Measurements from ENCODE around the gene GDPD5.

GDPD5 gene

DNA sequence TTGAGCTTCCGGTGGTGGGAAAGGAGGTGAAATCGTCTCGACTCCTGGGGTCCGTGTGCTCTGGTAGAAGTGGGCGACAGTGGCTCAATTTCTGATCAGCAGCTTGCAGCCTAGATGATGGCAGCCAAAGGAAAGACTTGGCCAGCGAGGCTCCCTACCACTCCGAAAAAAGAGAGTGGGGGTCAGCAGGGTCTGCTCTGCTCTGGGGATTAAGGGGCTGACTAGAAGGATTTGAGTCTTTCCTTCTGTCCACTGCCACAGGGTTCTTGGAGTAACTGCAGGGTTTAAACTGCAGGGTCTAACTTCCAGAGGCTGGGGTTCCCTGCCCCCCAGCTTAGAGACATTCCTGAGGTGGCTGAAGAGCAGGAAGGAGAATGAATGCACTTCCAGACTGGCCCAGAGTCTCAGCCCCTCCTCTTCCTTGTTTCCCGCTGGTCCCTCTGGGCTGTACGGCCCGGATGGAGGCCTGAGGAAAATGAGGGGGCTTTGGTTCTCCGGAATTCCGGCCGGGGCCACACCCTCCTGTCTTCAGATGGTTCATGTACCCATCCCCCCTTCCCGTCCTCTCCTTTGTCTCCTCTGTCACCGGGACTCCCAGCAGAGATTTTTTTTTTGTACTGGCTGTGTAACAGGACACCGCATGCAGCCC lies 37.2 kb upstream of the GDPD5 start:
- no peaks in the 10 kb centered on the region for H4K20me1 ChIP-seq (ENCODE audit: insufficient read depth)
- H3K4me1 ChIP-seq (ENCODE audit: low read depth, poor library complexity, severe bottlenecking) = peaks cover 8% of the 10 kb centered on the region

DNA sequence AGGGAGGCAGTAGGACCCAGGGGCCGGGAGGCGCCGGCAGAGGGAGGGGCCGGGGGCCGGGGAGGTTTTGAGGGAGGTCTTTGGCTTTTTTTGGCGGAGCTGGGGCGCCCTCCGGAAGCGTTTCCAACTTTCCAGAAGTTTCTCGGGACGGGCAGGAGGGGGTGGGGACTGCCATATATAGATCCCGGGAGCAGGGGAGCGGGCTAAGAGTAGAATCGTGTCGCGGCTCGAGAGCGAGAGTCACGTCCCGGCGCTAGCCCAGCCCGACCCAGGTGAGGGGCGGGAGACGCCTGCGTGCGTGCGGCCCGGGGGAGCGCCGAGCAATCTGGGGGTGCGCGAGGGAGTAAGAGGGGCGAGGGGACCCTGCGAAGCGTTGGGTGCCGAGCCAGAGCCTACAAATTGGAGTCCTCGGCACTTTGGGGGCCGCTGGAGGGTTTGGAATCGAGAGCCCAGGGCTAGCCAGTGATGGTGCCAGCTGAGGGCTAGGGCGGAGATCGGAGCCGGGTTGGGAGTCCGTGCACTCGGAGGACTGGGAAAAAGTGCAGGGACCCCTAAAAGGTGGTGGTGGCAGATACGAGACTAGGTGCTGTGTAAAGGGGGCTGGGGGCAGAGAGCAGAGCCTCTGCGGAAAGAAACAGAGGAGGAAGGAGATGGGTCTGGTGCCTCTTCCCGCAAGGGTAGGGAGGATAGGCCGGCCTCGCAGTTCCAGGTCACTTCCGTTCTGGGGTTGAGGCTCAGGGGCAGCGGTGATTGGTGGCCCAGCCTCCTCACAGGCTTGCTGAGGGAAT lies 36.5 kb upstream of the GDPD5 start, which contains the start of gene SERPINH1:
Gene SERPINH1, plus strand, starts transcription at position 206 of the 788 bp plus-strand sequence. CDS start 4,097 bp downstream, outside the sequence.
- peak within 1 kb of the TSS; percentile 55 for H3K4me3 ChIP-seq (IDR thresholded peaks at IDR 0.05; ENCODE audit: insufficient read depth, low read depth, low read length)
- peaks cover 8% of the 10 kb centered on the region for H3K4me1 ChIP-seq (ENCODE audit: low read depth, poor library complexity, severe bottlenecking)
- H4K20me1 ChIP-seq (ENCODE audit: insufficient read depth) = no peaks in the 10 kb centered on the region
- peak within 1 kb of the TSS; percentile 69 for H3K9ac ChIP-seq
- no peaks in the 10 kb centered on the region for H3K27me3 ChIP-seq (ENCODE audit: insufficient read depth, low read depth)
- H3K27ac ChIP-seq = peak within 1 kb of the TSS; percentile 27
- peak within 1 kb of the TSS; percentile 68 for H3K4me2 ChIP-seq
- TF ChIP-seq, protein P1, sequence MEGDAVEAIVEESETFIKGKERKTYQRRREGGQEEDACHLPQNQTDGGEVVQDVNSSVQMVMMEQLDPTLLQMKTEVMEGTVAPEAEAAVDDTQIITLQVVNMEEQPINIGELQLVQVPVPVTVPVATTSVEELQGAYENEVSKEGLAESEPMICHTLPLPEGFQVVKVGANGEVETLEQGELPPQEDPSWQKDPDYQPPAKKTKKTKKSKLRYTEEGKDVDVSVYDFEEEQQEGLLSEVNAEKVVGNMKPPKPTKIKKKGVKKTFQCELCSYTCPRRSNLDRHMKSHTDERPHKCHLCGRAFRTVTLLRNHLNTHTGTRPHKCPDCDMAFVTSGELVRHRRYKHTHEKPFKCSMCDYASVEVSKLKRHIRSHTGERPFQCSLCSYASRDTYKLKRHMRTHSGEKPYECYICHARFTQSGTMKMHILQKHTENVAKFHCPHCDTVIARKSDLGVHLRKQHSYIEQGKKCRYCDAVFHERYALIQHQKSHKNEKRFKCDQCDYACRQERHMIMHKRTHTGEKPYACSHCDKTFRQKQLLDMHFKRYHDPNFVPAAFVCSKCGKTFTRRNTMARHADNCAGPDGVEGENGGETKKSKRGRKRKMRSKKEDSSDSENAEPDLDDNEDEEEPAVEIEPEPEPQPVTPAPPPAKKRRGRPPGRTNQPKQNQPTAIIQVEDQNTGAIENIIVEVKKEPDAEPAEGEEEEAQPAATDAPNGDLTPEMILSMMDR (conservative IDR thresholded peaks at IDR 0.05; ENCODE audit: low read depth, low read length) = no peak
- H2AFZ ChIP-seq (ENCODE audit: low read depth) = peak within 1 kb of the TSS; percentile 92
- H3K79me2 ChIP-seq (ENCODE audit: insufficient read depth, low read depth) = peaks cover 6% of the 10 kb centered on the region
- H3K36me3 ChIP-seq (ENCODE audit: insufficient read depth) = no peaks in the 10 kb centered on the region

More for the DNA sequence above, 37.2 kb upstream of the GDPD5 start:
- Histone ChIP-seq H3K36me3 (ENCODE audit: insufficient read depth) (no peaks in the 10 kb centered on the region), H3K4me2 (peak overlapping the region; percentile 68), H3K27ac (peak overlapping the region; percentile 10), H3K79me2 (ENCODE audit: insufficient read depth, low read depth) (peaks cover 6% of the 10 kb centered on the region), H3K4me3 (IDR thresholded peaks at IDR 0.05; ENCODE audit: insufficient read depth, low read depth, low read length) (no peak overlapping the region), H3K9ac (peak overlapping the region; percentile 69), H2AFZ (ENCODE audit: low read depth) (peak overlapping the region; percentile 92), H3K27me3 (ENCODE audit: insufficient read depth, low read depth) (no peaks in the 10 kb centered on the region)
- TF ChIP-seq, protein P1 (conservative IDR thresholded peaks at IDR 0.05; ENCODE audit: low read depth, low read length) = no peak

DNA sequence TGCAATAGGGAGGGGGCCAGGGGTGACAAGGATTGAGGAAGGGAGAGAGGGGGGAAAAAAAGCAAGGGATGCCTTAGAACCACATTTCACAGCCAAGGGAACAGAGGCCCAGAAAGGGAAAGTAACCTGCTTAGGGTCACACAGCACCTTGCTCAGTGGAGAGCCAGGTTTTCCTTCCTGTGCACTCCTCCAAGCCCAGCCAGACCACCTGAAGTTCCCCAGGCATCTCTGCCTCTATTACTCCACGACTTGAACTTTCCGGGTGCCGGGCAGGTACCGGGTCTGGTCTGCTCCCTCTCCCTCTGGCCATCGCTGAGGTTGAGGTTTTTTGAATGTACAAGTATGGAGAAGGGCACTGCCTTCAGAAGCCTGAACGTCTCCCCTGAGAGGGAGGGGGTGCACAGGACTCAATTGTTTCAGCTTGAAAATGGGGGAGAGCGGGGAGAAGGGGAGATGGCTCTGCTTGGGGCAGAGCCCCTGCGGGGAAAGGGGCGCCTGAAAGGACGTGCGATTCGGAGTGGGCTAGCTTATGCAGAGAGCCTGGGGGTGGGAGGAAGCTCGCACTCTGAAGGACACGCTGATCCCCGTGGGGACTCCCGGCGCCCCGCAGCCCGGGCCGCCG lies 35.8 kb upstream of the GDPD5 start:
- H3K27ac ChIP-seq = no peak overlapping the region
- H3K9ac ChIP-seq = peak overlapping the region; percentile 69
- H3K27me3 ChIP-seq (ENCODE audit: insufficient read depth, low read depth) = no peaks in the 10 kb centered on the region
- peak overlapping the region; percentile 68 for H3K4me2 ChIP-seq
- H2AFZ ChIP-seq (ENCODE audit: low read depth) = peak overlapping the region; percentile 92
- TF ChIP-seq, protein P1 (conservative IDR thresholded peaks at IDR 0.05; ENCODE audit: low read depth, low read length) = no peak
- peak overlapping the region; percentile 55 for H3K4me3 ChIP-seq (IDR thresholded peaks at IDR 0.05; ENCODE audit: insufficient read depth, low read depth, low read length)
- peaks cover 8% of the 10 kb centered on the region for H3K4me1 ChIP-seq (ENCODE audit: low read depth, poor library complexity, severe bottlenecking)
- peaks cover 6% of the 10 kb centered on the region for H3K79me2 ChIP-seq (ENCODE audit: insufficient read depth, low read depth)
- no peaks in the 10 kb centered on the region for H3K36me3 ChIP-seq (ENCODE audit: insufficient read depth)
- no peaks in the 10 kb centered on the region for H4K20me1 ChIP-seq (ENCODE audit: insufficient read depth)

DNA sequence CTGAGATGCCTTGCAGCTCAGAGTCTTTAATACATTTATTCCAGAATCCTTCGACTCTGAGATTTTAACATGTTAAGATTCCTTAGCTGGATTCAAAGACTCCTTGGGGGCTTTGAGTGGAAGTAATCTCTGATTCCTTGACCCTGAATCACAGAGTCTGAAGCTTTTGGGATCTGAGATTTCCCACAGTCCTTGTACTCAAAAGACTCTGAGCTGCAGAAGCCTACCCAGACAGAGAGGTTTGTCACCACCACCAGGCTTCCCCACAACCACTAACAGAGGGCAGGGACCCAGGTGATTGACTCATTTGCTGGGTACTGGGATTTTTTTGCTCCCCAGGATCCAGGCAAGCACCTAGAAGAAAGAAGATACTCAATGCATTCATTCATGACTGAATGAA lies 34.9 kb upstream of the GDPD5 start:
- TF ChIP-seq, protein P1 (conservative IDR thresholded peaks at IDR 0.05; ENCODE audit: low read depth, low read length) = no peak
- Histone ChIP-seq H3K4me2 (no peak overlapping the region), H3K27ac (no peak overlapping the region), H3K9ac (no peak overlapping the region), H4K20me1 (ENCODE audit: insufficient read depth) (no peaks in the 10 kb centered on the region), H3K79me2 (ENCODE audit: insufficient read depth, low read depth) (peaks cover 6% of the 10 kb centered on the region), H3K27me3 (ENCODE audit: insufficient read depth, low read depth) (no peaks in the 10 kb centered on the region), H2AFZ (ENCODE audit: low read depth) (no peak overlapping the region), H3K36me3 (ENCODE audit: insufficient read depth) (no peaks in the 10 kb centered on the region), H3K4me3 (IDR thresholded peaks at IDR 0.05; ENCODE audit: insufficient read depth, low read depth, low read length) (no peak overlapping the region), H3K4me1 (ENCODE audit: low read depth, poor library complexity, severe bottlenecking) (peaks cover 8% of the 10 kb centered on the region)

Data from KMS-11 (cell line).